Upper lobe of left lung (tissue), 6 donors: Measurements from ENCODE around the gene CD300LG. TPM values are rescaled to one million over a fixed set of nuclear protein-coding genes. Genes with fewer than 3 reads are reported as not detected.

Source experiments
- ATAC-seq, 2 donors: fragments of 200-7000 bp; cut with Tn5 transposase; one replicate each; pipeline ENCODE4 v1.9.1; 2022; ENCODE audit warnings: mild to moderate bottlenecking in 2 of 2, moderate library complexity in 2 of 2; ENCODE audit not compliant: low FRiP score in 2 of 2
- DNase-seq, 2 donors: peaks; one replicate each; pipeline ENCODE4 v3.0.0-alpha.2; 2019 to 2020
- H3K27ac ChIP-seq, 4 donors: fragments of 200-600 bp; sonication (generic); one replicate each; pipeline ENCODE4 v1.5.1; 2016 to 2019
- H3K27me3 ChIP-seq, 4 donors: fragments of 200-600 bp; sonication (generic); one replicate each; pipeline ENCODE4 v1.5.1; 2017 to 2019
- H3K36me3 ChIP-seq, 4 donors: fragments of 200-600 bp; sonication (generic); one replicate each; pipeline ENCODE4 v1.5.1; 2016 to 2019
- H3K4me1 ChIP-seq, 4 donors: fragments of 200-600 bp; sonication (generic); one replicate each; pipeline ENCODE4 v1.5.1; 2018 to 2019
- H3K4me3 ChIP-seq, 4 donors: fragments of 200-600 bp; sonication (generic); one replicate each; pipeline ENCODE4 v1.5.1; 2017 to 2019; ENCODE audit warnings: mild to moderate bottlenecking in 2 of 4, moderate library complexity in 1 of 4
- H3K9me3 ChIP-seq, 4 donors: fragments of 200-600 bp; sonication (generic); one replicate each; pipeline ENCODE4 v1.5.1; 2018 to 2019
- EP300 ChIP-seq, 4 donors: sonication (generic); formaldehyde crosslinking; IDR thresholded peaks; one replicate each; pipeline ENCODE4 v1.5.1; 2017; ENCODE audit warnings: antibody characterized with exemption in 4 of 4, control low read depth in 2 of 4
- POLR2A ChIP-seq, 4 donors: fragments of 450-650 bp; IDR thresholded peaks; one replicate each; pipeline ENCODE4 v1.5.1; 2016 to 2017; ENCODE audit warnings: antibody characterized with exemption in 4 of 4, mild to moderate bottlenecking in 2 of 4
- POLR2AphosphoS5 ChIP-seq, 2 donors: sonication (generic); formaldehyde crosslinking; IDR thresholded peaks; one replicate each; pipeline ENCODE4 v1.5.1; 2017; ENCODE audit warnings: antibody characterized with exemption in 2 of 2
- WGBS, 2 donors: methylation state at CpG; one replicate each; pipeline ENCODE4 v1.1.5; 2017 to 2018; 5-methylcytosine and 5-hydroxymethylcytosine counted together
- total RNA-seq, 6 donors: library from RNA; depleted of rRNA in 4 of 6; stranded (reverse); fragments of >200 nt in 4 of 6; gene quantifications; one replicate each; pipeline versions ENCODE4 v1.1.0 to v1.2.1, GENCODE V29; 2016 to 2021
- TF ChIP-seq, protein P1 (sequence below), 6 experiments: fragments of 450-650 bp in 4 of 6; fragments of 200-600 bp in 2 of 6; sonication (generic) in 2 of 6; IDR thresholded peaks; one replicate each; pipeline ENCODE4 v1.5.1; 2016 to 2019; ENCODE audit warnings: antibody characterized with exemption in 6 of 6
- donor health status: DM: no; HTN: no; CAD: no; lungs with moderate emphysema.
- donor health status: DM: no; HTN: yes; CAD: no; lungs with severe emphysema.

Gene CD300LG
- total RNA-seq, 6 donors from 2014 or later, result 0.71 to 65.9 (median 7.8) TPM

DNA sequence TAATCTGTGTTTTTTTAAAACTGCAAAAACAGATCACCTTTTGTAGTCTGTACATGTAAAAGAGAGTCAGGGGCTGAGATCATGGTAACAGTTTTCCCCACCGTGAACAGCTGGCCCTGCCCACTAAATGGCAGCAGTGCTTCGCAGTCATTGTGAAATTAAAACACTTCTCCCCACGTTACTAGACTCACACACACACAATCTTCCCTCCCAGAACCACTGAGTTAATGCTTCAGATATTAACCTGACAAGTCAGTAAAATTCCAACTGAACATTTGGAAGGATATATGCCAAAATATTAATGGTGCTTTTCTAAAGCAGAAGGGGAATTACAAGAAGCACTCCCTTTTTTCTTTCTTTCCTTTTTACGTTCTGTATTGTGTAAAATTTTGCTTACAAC, 1.2 kb upstream of the CD300LG start:
- Histone ChIP-seq H3K36me3 (no peaks in the 10 kb centered on the region), H3K27ac (peak overlapping the region in 1 of 4 donors; percentile 3), H3K27me3 (no peaks in the 10 kb centered on the region), H3K9me3 (no peaks in the 10 kb centered on the region), H3K4me1 (peaks cover 7 to 22% (median 14%) of the 10 kb centered on the region in 4 donors), H3K4me3 (no peak overlapping the region)
- WGBS, 2 donors, result 63 to 64% methylated on average over 4 of the region's 4 CpGs
- ATAC-seq, result no peak
- no peak for TF ChIP-seq POLR2A (IDR thresholded peaks at IDR 0.05)
- DNase-seq, result no peak

GRCh38 chr17:43846221-43846712, 709 bp upstream of the CD300LG start:
- Histone ChIP-seq H3K4me1 (peaks cover 2 to 17% (median 12%) of the 10 kb centered on the region in 4 donors), H3K27me3 (no peaks in the 10 kb centered on the region), H3K9me3 (no peaks in the 10 kb centered on the region), H3K36me3 (no peaks in the 10 kb centered on the region), H3K27ac (peak overlapping the region in 2 of 4 donors; percentile 19 to 77), H3K4me3 (no peak overlapping the region)
- ATAC-seq (peak; percentile 93 to 97), DNase-seq (peak; percentile 84 to 97)
- TF ChIP-seq POLR2A (IDR thresholded peaks at IDR 0.05) (no peak), POLR2AphosphoS5 (IDR thresholded peaks at IDR 0.05) (peak; percentile 30 to 53), EP300 (IDR thresholded peaks at IDR 0.05) (no peak)
- TF ChIP-seq, protein P1, sequence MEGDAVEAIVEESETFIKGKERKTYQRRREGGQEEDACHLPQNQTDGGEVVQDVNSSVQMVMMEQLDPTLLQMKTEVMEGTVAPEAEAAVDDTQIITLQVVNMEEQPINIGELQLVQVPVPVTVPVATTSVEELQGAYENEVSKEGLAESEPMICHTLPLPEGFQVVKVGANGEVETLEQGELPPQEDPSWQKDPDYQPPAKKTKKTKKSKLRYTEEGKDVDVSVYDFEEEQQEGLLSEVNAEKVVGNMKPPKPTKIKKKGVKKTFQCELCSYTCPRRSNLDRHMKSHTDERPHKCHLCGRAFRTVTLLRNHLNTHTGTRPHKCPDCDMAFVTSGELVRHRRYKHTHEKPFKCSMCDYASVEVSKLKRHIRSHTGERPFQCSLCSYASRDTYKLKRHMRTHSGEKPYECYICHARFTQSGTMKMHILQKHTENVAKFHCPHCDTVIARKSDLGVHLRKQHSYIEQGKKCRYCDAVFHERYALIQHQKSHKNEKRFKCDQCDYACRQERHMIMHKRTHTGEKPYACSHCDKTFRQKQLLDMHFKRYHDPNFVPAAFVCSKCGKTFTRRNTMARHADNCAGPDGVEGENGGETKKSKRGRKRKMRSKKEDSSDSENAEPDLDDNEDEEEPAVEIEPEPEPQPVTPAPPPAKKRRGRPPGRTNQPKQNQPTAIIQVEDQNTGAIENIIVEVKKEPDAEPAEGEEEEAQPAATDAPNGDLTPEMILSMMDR (IDR thresholded peaks at IDR 0.05), result peak; percentile 92 to 99 (median 96)
- WGBS, 2 donors, result 9 to 11% methylated on average over 11 to 13 of the region's 13 CpGs

DNA sequence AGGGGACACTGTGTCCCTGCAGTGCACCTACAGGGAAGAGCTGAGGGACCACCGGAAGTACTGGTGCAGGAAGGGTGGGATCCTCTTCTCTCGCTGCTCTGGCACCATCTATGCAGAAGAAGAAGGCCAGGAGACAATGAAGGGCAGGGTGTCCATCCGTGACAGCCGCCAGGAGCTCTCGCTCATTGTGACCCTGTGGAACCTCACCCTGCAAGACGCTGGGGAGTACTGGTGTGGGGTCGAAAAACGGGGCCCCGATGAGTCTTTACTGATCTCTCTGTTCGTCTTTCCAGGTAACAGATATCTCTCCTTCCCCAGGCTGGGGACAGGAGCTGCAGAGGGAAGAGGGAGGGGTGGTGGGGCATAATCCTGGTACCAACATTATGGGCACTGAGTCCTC, 1.6 kb downstream of the CD300LG start:
- DNase-seq (no peak), ATAC-seq (no peak)
- Histone ChIP-seq H3K27ac (peak overlapping the region in 2 of 4 donors; percentile 21 to 77), H3K27me3 (no peaks in the 10 kb centered on the region), H3K4me1 (peaks cover 0 to 11% (median 10%) of the 10 kb centered on the region in 4 donors), H3K36me3 (no peaks in the 10 kb centered on the region), H3K9me3 (no peaks in the 10 kb centered on the region), H3K4me3 (peak overlapping the region in 3 of 4 donors; percentile 15 to 37 (median 19))
- TF ChIP-seq EP300 (IDR thresholded peaks at IDR 0.05) (peak in 1 of 4 donors; percentile 18), POLR2AphosphoS5 (IDR thresholded peaks at IDR 0.05) (peak in 1 of 2 donors; percentile 50)
- TF ChIP-seq, protein P1 (IDR thresholded peaks at IDR 0.05), result no peak
- 78 to 93% methylated on average over 8 to 10 of the region's 10 CpGs for WGBS, 2 donors

DNA sequence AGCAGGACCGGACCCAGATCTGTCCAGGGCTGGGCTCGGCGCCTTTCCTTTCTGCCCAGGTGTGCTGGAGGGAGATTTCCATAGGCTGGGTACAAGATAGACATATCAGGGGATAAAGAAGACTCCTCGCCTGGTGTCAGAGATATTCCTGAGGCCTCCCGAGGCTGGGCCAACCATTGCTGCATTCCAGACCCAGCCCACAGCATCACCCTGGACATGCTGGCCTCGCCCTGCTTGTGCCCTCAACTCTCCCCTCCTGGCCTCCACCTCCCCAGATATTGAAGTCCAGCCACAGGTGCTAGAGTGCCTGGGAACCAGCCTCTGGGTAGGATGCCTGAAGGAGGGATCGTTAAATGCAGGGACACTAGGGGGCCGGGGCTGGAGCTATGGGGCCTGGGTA, 2.1 kb downstream of the CD300LG start:
- no peak for DNase-seq
- H3K27me3 ChIP-seq, result no peaks in the 10 kb centered on the region
- WGBS, 2 donors, result 86 to 87% methylated on average over 8 of the region's 8 CpGs
- no peaks in the 10 kb centered on the region for H3K36me3 ChIP-seq
- TF ChIP-seq, protein P1 (IDR thresholded peaks at IDR 0.05), result no peak
- no peak for TF ChIP-seq POLR2A (IDR thresholded peaks at IDR 0.05)
- no peak for TF ChIP-seq EP300 (IDR thresholded peaks at IDR 0.05)
- H3K4me1 ChIP-seq, result peaks cover 0 to 11% (median 10%) of the 10 kb centered on the region in 4 donors
- ATAC-seq, result no peak
- H3K27ac ChIP-seq, result peak overlapping the region in 2 of 4 donors; percentile 21 to 77
- H3K4me3 ChIP-seq, result peak overlapping the region in 3 of 4 donors; percentile 15 to 37 (median 19)
- H3K9me3 ChIP-seq, result no peaks in the 10 kb centered on the region

DNA sequence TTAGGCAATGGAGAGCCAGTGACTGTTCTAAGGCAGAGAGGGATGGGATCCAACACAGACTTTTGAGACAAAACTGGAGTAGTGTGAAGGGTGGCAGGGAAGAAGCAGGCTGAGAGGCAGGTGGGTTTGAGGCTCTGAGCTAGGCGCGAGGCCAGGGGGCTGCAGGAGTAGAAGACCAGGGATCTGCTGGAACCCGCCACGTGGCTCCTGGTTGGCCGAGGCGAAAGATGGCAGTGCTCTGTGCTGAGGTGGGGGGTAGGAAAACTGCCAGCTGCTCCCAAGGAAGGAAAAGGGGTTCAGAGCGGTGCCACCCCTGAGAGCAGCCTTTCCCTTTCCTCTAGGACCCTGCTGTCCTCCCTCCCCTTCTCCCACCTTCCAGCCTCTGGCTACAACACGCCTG, 5.6 kb downstream of the CD300LG start:
- no peaks in the 10 kb centered on the region for H3K36me3 ChIP-seq
- H3K27ac ChIP-seq, result peak overlapping the region in 1 of 4 donors; percentile 54
- 91 to 97% methylated on average over 7 to 8 of the region's 8 CpGs for WGBS, 2 donors
- no peaks in the 10 kb centered on the region for H3K27me3 ChIP-seq
- H3K4me1 ChIP-seq, result peaks cover 0 to 8% (median 1%) of the 10 kb centered on the region in 4 donors
- no peak overlapping the region for H3K4me3 ChIP-seq
- no peaks in the 10 kb centered on the region for H3K9me3 ChIP-seq
- TF ChIP-seq, protein P1 (IDR thresholded peaks at IDR 0.05), result no peak
- TF ChIP-seq POLR2AphosphoS5 (IDR thresholded peaks at IDR 0.05), result no peak
- no peak for TF ChIP-seq EP300 (IDR thresholded peaks at IDR 0.05)
- DNase-seq (no peak), ATAC-seq (no peak)
